MCF 10A (cell line): ENCODE measurements around the gene PIEZO2. TPM values are rescaled to one million over a fixed set of nuclear protein-coding genes. Genes with fewer than 3 reads are reported as not detected.
"Not testable (repeated sequence)": the region's sequence is repeated elsewhere in the genome, so short reads cannot be mapped to it uniquely, and the experiment has no call there.

Source experiments
- BruUV-seq: library from RNA; stranded (reverse); fragments of 400-500 nt; replicated peaks from 2 replicates; lab custom pipeline; 2021; lab: Mats Ljungman, UMichigan
- CTCF ChIA-PET: fragments of 300-600 bp; sonication (Branson Sonifier 250); formaldehyde crosslinking; extraction: SDS; loops from one replicate; lab custom pipeline; 2021; ENCODE audit warnings: antibody characterized with exemption, inconsistent platforms; lab: Yijun Ruan, JAX
- POLR2A ChIA-PET: fragments of 300-600, 350-650 bp; sonication (Branson Sonifier 250); formaldehyde crosslinking; extraction: SDS; loops from one replicate; lab custom pipeline; 2020; ENCODE audit warnings: antibody characterized with exemption, inconsistent platforms; lab: Yijun Ruan, JAX
- DNase-seq: peaks from one replicate; pipeline ENCODE4 v3.0.0-alpha.2; 2018; ENCODE audit not compliant: unreplicated experiment
- H3K27ac Mint-ChIP-seq: one replicate; pipeline ENCODE4 v1.8.0; 2022; ENCODE audit warnings: mild to moderate bottlenecking, low read depth, mixed read lengths; ENCODE audit not compliant: unreplicated experiment
- H3K27me3 Mint-ChIP-seq: one replicate; pipeline ENCODE4 v1.8.0; 2022; ENCODE audit warnings: mixed read lengths; ENCODE audit not compliant: insufficient read depth, unreplicated experiment
- H3K36me3 Mint-ChIP-seq: one replicate; pipeline ENCODE4 v1.8.0; 2022; ENCODE audit warnings: mild to moderate bottlenecking, moderate library complexity, mixed read lengths; ENCODE audit not compliant: insufficient read depth, unreplicated experiment
- H3K4me1 Mint-ChIP-seq: one replicate; pipeline ENCODE4 v1.8.0; 2022; ENCODE audit warnings: mixed read lengths; ENCODE audit not compliant: insufficient read depth, unreplicated experiment
- H3K4me3 Mint-ChIP-seq: one replicate; pipeline ENCODE4 v1.8.0; 2022; ENCODE audit warnings: mild to moderate bottlenecking, moderate library complexity, mixed read lengths; ENCODE audit not compliant: unreplicated experiment
- H3K9me3 Mint-ChIP-seq: one replicate; pipeline ENCODE4 v1.8.0; 2022; ENCODE audit warnings: mixed read lengths; ENCODE audit not compliant: unreplicated experiment
- CTCF ChIP-seq: fragments of 200-600 bp; IDR thresholded peaks from one replicate; pipeline ENCODE4 v1.8.0; 2022; ENCODE audit warnings: antibody characterized with exemption, mild to moderate bottlenecking; ENCODE audit not compliant: unreplicated experiment
- intact Hi-C: fragments of 100-400 bp; cut with micrococcal nuclease; formaldehyde crosslinking; loops from 2 replicates; pipeline ENCODE4 v1.14.1; 2022
- total RNA-seq: library from RNA; stranded (reverse); gene quantifications from 2 replicates; pipeline ENCODE4 v1.2.3, GENCODE V29; 2022

The PIEZO2 gene
- total RNA-seq, 1 experiment from 2014 or later, result 0.49 TPM

- POLR2A ChIA-PET, result no interaction called here
- no peak for TF ChIP-seq CTCF
- BruUV-seq, result no TSS peak
- H3K27ac Mint-ChIP-seq, result no peak overlapping the region
- H3K9me3 Mint-ChIP-seq, result no peaks in the 10 kb centered on the region
- H3K36me3 Mint-ChIP-seq, result no peaks in the 10 kb centered on the region
- peaks cover 26% of the 10 kb centered on the region for H3K4me1 Mint-ChIP-seq
- DNase-seq, result peak; percentile 40
- no peak overlapping the region for H3K4me3 Mint-ChIP-seq
- intact Hi-C loops, result no loop called here
- CTCF ChIA-PET, result interaction anchor here (0.6 to 0.7 kb wide), 3 partner anchors 21 to 1227 kb away, joined by 3 read pairs; no protein-coding TSS in a partner anchor
- no peaks in the 10 kb centered on the region for H3K27me3 Mint-ChIP-seq
These were observed 29.7 kb upstream of the PIEZO2 start for GRCh38 chr18:11178951-11179549.

GRCh38 chr18:11177382-11177781, 28.0 kb upstream of the PIEZO2 start:
- Mint-ChIP-seq H3K27ac (no peak overlapping the region), H3K4me1 (peaks cover 29% of the 10 kb centered on the region), H3K27me3 (no peaks in the 10 kb centered on the region), H3K4me3 (no peak overlapping the region), H3K36me3 (no peaks in the 10 kb centered on the region), H3K9me3 (no peaks in the 10 kb centered on the region)
- intact Hi-C loops, result no loop called here
- no peak for DNase-seq
- no TSS peak for BruUV-seq
- ChIA-PET POLR2A (no interaction called here), CTCF (interaction anchor here (0.5 kb wide), 1 partner anchor 71 kb away, joined by 4 read pairs; no protein-coding TSS in a partner anchor)
- no peak for TF ChIP-seq CTCF

GRCh38 chr18:11176481-11176881, 27.1 kb upstream of the PIEZO2 start:
- ChIA-PET POLR2A (no interaction called here), CTCF (no interaction called here)
- Mint-ChIP-seq H3K9me3 (no peaks in the 10 kb centered on the region), H3K27ac (peak overlapping the region; percentile 88), H3K36me3 (no peaks in the 10 kb centered on the region), H3K27me3 (no peaks in the 10 kb centered on the region), H3K4me3 (no peak overlapping the region), H3K4me1 (peaks cover 29% of the 10 kb centered on the region)
- BruUV-seq, result no TSS peak
- intact Hi-C loops, result no loop called here
- peak; percentile 39 for DNase-seq
- no peak for TF ChIP-seq CTCF

GRCh38 chr18:11175266-11175979, 26.1 kb upstream of the PIEZO2 start:
- Mint-ChIP-seq H3K9me3 (no peaks in the 10 kb centered on the region), H3K4me1 (peaks cover 29% of the 10 kb centered on the region), H3K27ac (peak overlapping the region; percentile 88), H3K36me3 (no peaks in the 10 kb centered on the region), H3K4me3 (peak overlapping the region; percentile 30), H3K27me3 (no peaks in the 10 kb centered on the region)
- CTCF ChIA-PET, result interaction anchor here (0.9 kb wide), 1 partner anchor 378 kb away, joined by 3 read pairs; no protein-coding TSS in a partner anchor
- DNase-seq, result no peak
- TF ChIP-seq CTCF, result no peak
- POLR2A ChIA-PET, result no interaction called here
- intact Hi-C loops, result no loop called here
- no TSS peak for BruUV-seq

- BruUV-seq, DNase-seq, H3K27ac Mint-ChIP-seq, H3K27me3 Mint-ChIP-seq, H3K9me3 Mint-ChIP-seq, POLR2A ChIA-PET, intact Hi-C loops, H3K36me3 Mint-ChIP-seq, H3K4me3 Mint-ChIP-seq: not testable (repeated sequence)
- H3K4me1 Mint-ChIP-seq, result peaks cover 29% of the 10 kb centered on the region
- CTCF ChIA-PET, result interaction anchor here (0.6 to 1.3 kb wide), 2 partner anchors 136 to 333 kb away, joined by 3 to 4 read pairs; no protein-coding TSS in a partner anchor
These were observed 24.8 kb upstream of the PIEZO2 start for GRCh38 chr18:11174179-11174578.
